Erythroblast (primary cell): ENCODE measurements around the gene ZNF496.

Source experiments
- GATA1 ChIP-seq: IDR thresholded peaks from 2 replicates; pipeline ENCODE4 v1.6.1; 2011; ENCODE audit warnings: low read depth, mild to moderate bottlenecking, control low read depth, low read length, moderate library complexity
- POLR2A ChIP-seq: IDR thresholded peaks from 2 replicates; pipeline ENCODE4 v1.6.1; 2011; ENCODE audit warnings: mild to moderate bottlenecking, low read length

- TF ChIP-seq POLR2A: no peak
- TF ChIP-seq GATA1: no peak
Measured at GRCh38 chr1:247322849-247323586, 8.6 kb downstream of the ZNF496 start.
